ENCODE measurements around the gene DNTT. TPM values are rescaled to one million over a fixed set of nuclear protein-coding genes. Genes with fewer than 3 reads are reported as not detected.

The DNTT gene
- polyA plus RNA-seq, 1 donor: 0.04 TPM

DNA sequence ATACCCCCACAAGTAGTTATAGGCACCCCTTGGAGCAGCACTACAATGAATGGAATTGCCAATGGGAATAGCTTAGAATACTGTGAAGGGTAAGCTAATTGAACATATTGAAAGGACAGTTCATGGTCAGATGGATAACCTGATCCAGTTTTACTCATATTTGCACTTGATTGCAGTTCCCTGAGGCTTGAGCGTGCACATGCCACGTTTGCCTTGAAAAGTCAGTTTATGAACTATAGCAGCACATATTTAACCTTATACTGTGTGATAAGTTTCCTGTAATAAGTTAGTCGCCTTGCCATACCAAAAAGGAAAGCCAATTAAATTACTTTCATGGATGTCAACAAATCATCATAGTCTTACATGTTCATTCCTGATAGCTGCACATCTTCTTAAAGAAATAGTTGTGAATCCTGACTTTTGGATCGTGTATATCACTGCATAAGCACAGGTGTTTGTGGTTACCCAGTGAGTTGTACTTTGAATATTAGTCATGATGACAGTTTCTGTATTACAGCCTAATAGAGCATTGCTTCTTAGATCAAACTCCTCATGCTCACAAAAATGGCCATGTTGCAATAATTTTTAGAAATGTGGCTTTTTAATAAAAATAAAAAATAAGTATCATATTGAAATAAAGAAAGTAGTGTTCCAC lies 21.6 kb downstream of the DNTT start:
- H3K4me1 ChIP-seq (ENCODE audit: control insufficient read depth, insufficient read depth, low read length): peaks cover 3% of the 10 kb centered on the region
- H3K27ac ChIP-seq (ENCODE audit: low read length): no peak overlapping the region
- H3K27me3 ChIP-seq (ENCODE audit: control insufficient read depth, insufficient read depth, low read length): no peaks in the 10 kb centered on the region
- no peak overlapping the region for H3K4me3 ChIP-seq (ENCODE audit: low read length)
- WGBS (ENCODE audit: insufficient coverage, low lambda C conversion rate): 100% methylated on average over 1 of the region's 4 CpGs
- DNase-seq: no peak
- no peaks in the 10 kb centered on the region for H3K36me3 ChIP-seq (ENCODE audit: control insufficient read depth, insufficient read depth, low read length)
- H3K9me3 ChIP-seq (ENCODE audit: control insufficient read depth, low read depth, low read length): no peaks in the 10 kb centered on the region

DNA sequence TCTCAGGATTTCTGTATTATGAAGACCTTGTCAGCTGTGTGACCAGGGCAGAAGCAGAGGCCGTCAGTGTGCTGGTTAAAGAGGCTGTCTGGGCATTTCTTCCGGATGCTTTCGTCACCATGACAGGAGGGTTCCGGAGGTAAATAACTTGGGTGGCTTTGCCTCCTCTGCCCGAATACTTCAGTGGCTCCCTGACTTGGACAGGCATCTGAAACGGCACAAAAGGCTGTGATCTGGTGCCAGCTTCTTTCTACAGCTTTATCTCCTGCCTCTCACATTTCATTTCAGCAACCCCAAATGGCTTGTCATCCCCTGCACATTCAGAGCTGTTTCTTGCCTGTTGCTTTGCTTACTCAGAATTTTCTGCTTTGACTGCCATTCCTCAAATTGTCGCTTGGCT lies 23.2 kb downstream of the DNTT start:
- H3K36me3 ChIP-seq (ENCODE audit: control insufficient read depth, insufficient read depth, low read length): no peaks in the 10 kb centered on the region
- H3K27me3 ChIP-seq (ENCODE audit: control insufficient read depth, insufficient read depth, low read length): no peaks in the 10 kb centered on the region
- no peak overlapping the region for H3K27ac ChIP-seq (ENCODE audit: low read length)
- no peaks in the 10 kb centered on the region for H3K9me3 ChIP-seq (ENCODE audit: control insufficient read depth, low read depth, low read length)
- peaks cover 3% of the 10 kb centered on the region for H3K4me1 ChIP-seq (ENCODE audit: control insufficient read depth, insufficient read depth, low read length)
- DNase-seq: no peak
- 80% methylated on average over 1 of the region's 7 CpGs for WGBS (ENCODE audit: insufficient coverage, low lambda C conversion rate)
- no peak overlapping the region for H3K4me3 ChIP-seq (ENCODE audit: low read length)

DNA sequence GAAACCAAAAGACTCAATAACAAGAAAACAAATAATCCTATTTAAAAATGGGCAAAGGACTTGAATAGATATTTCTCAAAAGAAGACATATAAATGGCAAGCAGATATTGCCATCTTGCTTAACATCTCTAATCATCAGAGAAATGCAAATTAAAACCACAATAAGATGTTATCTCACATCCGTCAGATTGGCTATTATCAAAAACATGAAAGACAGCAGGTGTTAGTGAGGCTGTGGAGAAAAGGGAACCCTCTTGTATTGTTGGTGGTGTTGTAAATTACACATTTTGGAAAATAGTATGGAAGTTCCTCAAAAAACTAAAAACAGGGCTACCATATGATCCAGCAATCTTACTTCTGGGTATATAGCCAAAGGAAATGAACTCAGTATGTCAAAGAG lies 28.9 kb downstream of the DNTT start:
- Histone ChIP-seq H3K4me3 (ENCODE audit: low read length) (no peak overlapping the region), H3K9me3 (ENCODE audit: control insufficient read depth, low read depth, low read length) (no peaks in the 10 kb centered on the region), H3K27me3 (ENCODE audit: control insufficient read depth, insufficient read depth, low read length) (peaks cover 2% of the 10 kb centered on the region), H3K4me1 (ENCODE audit: control insufficient read depth, insufficient read depth, low read length) (no peaks in the 10 kb centered on the region), H3K27ac (ENCODE audit: low read length) (no peak overlapping the region), H3K36me3 (ENCODE audit: control insufficient read depth, insufficient read depth, low read length) (no peaks in the 10 kb centered on the region)
- WGBS (ENCODE audit: insufficient coverage, low lambda C conversion rate): no CpG with 5 or more reads among the region's 1 CpG
- DNase-seq: no peak

DNA sequence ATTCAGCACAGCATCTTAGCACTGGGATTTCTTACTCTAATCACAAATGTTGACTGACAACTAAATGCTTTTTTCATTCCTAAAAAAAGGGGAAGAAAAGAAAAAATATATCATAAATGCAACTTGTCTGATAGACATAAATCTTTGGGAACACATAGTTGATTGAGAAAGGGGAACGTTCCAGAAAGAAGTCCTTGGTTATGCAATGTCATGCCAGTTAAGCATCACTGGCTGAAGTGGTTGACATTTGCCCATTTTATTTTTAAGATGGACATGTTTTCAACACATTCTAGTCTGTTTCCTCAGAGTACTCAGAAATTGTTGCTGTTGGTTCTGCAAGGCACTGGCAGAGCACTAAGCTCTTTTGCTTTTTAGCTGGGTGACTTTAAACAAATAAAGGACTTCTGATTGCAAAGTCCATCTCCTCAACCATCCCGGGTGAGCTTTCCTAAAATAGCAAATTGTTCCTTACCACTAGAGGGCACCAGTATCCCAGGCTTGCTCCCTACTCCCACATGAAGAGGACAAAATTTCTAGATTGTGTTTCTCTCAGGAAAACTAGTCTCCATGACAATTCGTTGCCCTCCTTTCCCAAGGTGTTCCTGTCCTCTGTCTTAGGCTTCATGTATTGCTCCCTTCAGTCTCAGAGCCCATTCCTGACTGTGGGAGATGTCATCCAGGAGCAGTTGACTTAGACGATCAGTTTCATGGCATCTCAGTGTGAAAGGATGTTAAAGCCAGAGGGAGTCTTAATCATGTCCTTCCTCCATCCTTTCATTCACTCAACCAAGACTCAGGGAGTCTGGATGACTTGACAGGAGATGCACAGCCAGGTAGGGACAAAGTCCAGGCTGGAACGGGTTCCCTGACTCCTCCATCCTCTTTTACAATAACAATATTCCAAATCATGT lies 30.6 kb downstream of the DNTT start:
- Histone ChIP-seq H3K27me3 (ENCODE audit: control insufficient read depth, insufficient read depth, low read length) (peaks cover 2% of the 10 kb centered on the region), H3K4me1 (ENCODE audit: control insufficient read depth, insufficient read depth, low read length) (no peaks in the 10 kb centered on the region), H3K27ac (ENCODE audit: low read length) (no peak overlapping the region), H3K4me3 (ENCODE audit: low read length) (no peak overlapping the region), H3K9me3 (ENCODE audit: control insufficient read depth, low read depth, low read length) (no peaks in the 10 kb centered on the region), H3K36me3 (ENCODE audit: control insufficient read depth, insufficient read depth, low read length) (no peaks in the 10 kb centered on the region)
- peak; percentile 31 to 50 for DNase-seq
- 0% methylated on average over 1 of the region's 5 CpGs for WGBS (ENCODE audit: insufficient coverage, low lambda C conversion rate)

DNA sequence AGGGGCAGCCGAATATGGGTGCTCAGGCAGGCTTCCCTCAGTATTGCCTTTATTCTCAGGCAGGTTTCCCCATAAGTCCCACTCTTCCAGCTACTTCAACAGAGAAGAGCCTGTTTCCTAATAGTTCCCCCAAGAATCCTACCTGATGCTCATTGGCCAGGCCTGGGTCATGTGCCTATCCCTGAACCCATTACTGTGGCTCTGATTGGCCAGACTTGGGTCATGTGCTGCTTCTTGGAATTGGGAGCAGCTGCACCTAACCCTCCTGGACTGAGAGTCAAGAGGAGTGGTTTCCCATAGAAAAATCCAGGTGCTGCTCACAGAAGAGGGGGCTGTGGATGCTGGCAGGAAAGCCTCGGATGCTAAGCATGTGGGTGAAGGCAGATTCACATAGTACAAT lies 32.9 kb downstream of the DNTT start:
- H3K4me1 ChIP-seq (ENCODE audit: control insufficient read depth, insufficient read depth, low read length): no peaks in the 10 kb centered on the region
- H3K27me3 ChIP-seq (ENCODE audit: control insufficient read depth, insufficient read depth, low read length): peaks cover 2% of the 10 kb centered on the region
- H3K36me3 ChIP-seq (ENCODE audit: control insufficient read depth, insufficient read depth, low read length): no peaks in the 10 kb centered on the region
- H3K4me3 ChIP-seq (ENCODE audit: low read length): no peak overlapping the region
- no CpG with 5 or more reads among the region's 2 CpGs for WGBS (ENCODE audit: insufficient coverage, low lambda C conversion rate)
- DNase-seq: no peak
- H3K27ac ChIP-seq (ENCODE audit: low read length): no peak overlapping the region
- H3K9me3 ChIP-seq (ENCODE audit: control insufficient read depth, low read depth, low read length): no peaks in the 10 kb centered on the region

DNA sequence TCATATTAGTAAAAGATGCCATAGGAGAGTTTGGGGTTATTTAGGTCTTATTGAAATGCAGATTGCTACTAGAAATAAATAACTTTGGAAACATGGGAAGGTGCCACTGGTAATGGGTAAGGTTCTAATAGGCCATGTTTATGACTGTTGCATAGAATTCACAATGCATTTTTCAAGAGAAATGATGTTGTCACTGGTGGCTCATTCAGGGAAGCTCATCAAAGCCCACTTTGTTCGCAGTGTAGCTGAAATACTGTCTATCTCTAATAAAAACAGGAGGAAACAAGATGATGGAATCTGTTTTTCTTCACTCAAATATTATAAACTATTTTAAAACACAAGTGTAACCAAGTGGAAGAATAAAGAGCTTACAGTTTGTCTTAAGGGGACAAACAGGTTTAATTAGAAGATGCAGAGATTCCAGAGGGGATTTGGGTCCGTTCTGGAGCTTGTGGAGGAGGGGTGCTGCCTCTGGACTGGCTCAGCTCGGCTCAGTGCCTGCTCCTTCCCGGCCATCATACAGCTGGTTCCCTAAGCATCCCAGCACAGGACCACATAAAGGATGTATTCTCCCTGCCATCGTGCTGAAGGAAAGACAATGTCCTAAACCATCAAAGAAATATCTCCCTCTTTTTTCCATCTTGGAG lies 34.2 kb downstream of the DNTT start:
- Histone ChIP-seq H3K36me3 (ENCODE audit: control insufficient read depth, insufficient read depth, low read length) (no peaks in the 10 kb centered on the region), H3K9me3 (ENCODE audit: control insufficient read depth, low read depth, low read length) (no peaks in the 10 kb centered on the region), H3K4me3 (ENCODE audit: low read length) (no peak overlapping the region), H3K4me1 (ENCODE audit: control insufficient read depth, insufficient read depth, low read length) (no peaks in the 10 kb centered on the region), H3K27ac (ENCODE audit: low read length) (no peak overlapping the region), H3K27me3 (ENCODE audit: control insufficient read depth, insufficient read depth, low read length) (peaks cover 2% of the 10 kb centered on the region)
- DNase-seq: no peak
- WGBS (ENCODE audit: insufficient coverage, low lambda C conversion rate): no CpG with 5 or more reads among the region's 5 CpGs

DNA sequence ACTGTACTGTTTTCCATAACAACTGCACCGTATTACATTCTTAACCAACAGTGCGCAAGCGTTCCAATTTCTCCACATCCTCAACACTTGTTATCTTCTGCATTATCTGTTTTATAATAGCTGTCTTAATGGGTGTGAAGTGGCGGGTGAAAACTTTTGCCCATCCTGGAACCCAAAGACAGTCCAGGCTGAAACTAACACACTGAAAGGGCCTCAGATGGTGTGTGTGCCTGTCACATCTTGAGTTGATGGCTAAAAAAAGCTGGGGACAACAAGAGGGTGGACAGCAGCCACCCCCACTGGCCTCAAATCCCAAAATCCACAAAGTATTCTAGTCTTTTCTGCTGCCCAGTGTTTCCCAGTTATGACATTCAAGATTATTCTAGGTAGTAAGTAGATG lies 35.1 kb downstream of the DNTT start:
- no peaks in the 10 kb centered on the region for H3K4me1 ChIP-seq (ENCODE audit: control insufficient read depth, insufficient read depth, low read length)
- no peak for DNase-seq
- no peaks in the 10 kb centered on the region for H3K27me3 ChIP-seq (ENCODE audit: control insufficient read depth, insufficient read depth, low read length)
- no peak overlapping the region for H3K27ac ChIP-seq (ENCODE audit: low read length)
- no peak overlapping the region for H3K4me3 ChIP-seq (ENCODE audit: low read length)
- H3K9me3 ChIP-seq (ENCODE audit: control insufficient read depth, low read depth, low read length): no peaks in the 10 kb centered on the region
- H3K36me3 ChIP-seq (ENCODE audit: control insufficient read depth, insufficient read depth, low read length): no peaks in the 10 kb centered on the region
- WGBS (ENCODE audit: insufficient coverage, low lambda C conversion rate): no CpG with 5 or more reads among the region's 4 CpGs

DNA sequence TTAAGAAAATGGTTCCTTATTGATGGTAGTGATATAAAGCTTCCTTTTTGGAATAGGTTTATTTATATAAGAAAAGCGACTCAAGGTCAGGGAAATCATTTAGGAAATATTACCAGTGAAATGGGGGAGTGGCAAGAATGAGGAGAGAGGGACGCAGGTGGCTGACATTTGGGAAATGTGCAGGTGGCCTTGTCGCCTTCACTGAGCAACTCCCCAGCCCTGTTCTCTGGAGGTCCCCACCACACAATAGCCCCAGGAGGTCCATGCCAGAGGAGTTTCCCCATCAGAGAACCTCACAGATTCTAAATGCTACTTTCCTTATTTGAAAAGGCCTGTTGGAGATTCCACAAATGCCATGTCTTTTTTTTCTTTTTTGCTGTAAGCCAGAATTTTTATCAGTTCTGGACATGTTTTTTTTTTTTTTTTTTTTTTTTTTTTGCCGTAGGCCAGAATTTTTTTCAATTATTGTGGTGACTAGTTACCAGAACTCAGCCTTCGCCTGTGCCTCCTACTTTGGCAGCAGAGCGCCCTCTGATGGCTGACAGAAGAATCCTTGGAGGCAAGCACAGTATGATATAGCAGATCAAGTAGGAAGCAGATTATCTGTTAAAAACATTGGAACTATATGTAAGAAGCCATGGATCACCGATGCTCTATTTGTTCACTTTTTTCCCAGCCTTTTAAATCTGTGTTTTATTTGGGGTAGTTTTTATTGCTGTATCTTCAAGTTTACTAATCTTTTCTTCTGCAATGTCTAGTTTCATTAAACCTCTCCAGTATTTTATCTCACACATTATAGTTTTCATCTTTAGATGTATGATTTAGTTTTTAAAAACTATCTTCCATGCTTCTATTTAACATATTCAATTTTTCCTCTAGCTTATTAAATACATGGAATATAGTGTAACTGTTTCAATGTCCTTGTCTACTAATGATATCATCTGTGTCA lies 36.0 kb downstream of the DNTT start:
- Histone ChIP-seq H3K36me3 (ENCODE audit: control insufficient read depth, insufficient read depth, low read length) (no peaks in the 10 kb centered on the region), H3K4me3 (ENCODE audit: low read length) (no peak overlapping the region), H3K4me1 (ENCODE audit: control insufficient read depth, insufficient read depth, low read length) (no peaks in the 10 kb centered on the region), H3K9me3 (ENCODE audit: control insufficient read depth, low read depth, low read length) (no peaks in the 10 kb centered on the region), H3K27me3 (ENCODE audit: control insufficient read depth, insufficient read depth, low read length) (no peaks in the 10 kb centered on the region), H3K27ac (ENCODE audit: low read length) (no peak overlapping the region)
- peak; percentile 55 to 57 for DNase-seq
- 71% methylated on average over 1 of the region's 7 CpGs for WGBS (ENCODE audit: insufficient coverage, low lambda C conversion rate)

DNA sequence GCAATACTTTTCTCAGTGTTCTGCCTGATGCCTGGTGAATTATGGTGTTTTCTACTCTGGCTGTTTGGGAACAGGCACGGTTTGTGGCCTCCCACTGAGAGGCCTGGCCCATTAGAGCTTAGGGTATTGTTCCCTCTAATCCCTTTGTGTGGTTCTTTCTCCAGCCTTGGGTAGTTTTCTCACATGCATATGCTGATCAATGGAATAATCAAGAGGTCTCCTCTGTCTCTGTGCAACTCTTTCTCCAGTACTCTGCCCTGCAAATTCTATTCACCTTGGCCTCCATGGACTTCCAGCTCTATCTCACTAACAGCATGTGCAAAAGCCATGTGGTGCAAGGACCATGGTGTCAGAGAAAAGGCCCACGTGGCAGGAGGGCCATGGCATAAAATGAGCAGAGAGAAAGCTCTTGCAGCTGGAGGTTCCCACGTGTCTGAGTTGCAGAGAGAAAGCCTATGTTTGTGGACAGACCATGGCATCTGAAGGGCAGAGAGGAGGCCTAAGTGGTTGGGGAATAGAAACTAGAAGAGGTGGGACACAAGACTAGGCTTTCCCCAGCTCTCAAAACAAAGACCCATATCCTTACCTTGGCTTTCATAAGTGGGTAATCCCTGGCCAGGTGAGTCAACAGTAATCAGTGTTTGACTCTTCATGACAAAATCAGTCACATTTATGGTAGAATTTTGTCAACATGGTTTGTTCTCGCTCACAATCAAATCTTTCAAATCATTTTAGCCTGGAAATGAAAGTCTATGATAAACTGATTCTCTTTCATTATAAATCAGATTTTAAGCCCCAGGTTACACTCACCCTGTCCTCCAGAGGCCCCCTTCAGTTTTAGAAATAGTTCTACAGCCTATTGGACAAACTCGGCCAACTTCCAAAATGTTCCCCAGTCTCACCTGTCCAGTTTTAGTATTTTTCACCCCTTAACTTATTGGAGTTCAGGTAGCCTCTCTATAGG lies 37.3 kb downstream of the DNTT start:
- H3K27me3 ChIP-seq (ENCODE audit: control insufficient read depth, insufficient read depth, low read length): no peaks in the 10 kb centered on the region
- H3K4me1 ChIP-seq (ENCODE audit: control insufficient read depth, insufficient read depth, low read length): no peaks in the 10 kb centered on the region
- DNase-seq: no peak
- H3K27ac ChIP-seq (ENCODE audit: low read length): no peak overlapping the region
- peaks cover 4% of the 10 kb centered on the region for H3K9me3 ChIP-seq (ENCODE audit: control insufficient read depth, low read depth, low read length)
- H3K36me3 ChIP-seq (ENCODE audit: control insufficient read depth, insufficient read depth, low read length): no peaks in the 10 kb centered on the region
- no peak overlapping the region for H3K4me3 ChIP-seq (ENCODE audit: low read length)
- 100% methylated on average over 1 of the region's 5 CpGs for WGBS (ENCODE audit: insufficient coverage, low lambda C conversion rate)

Data from large intestine (tissue), 3 donors.